Colonic mucosa (tissue), 4 donors: ENCODE measurements around the gene STK24. TPM values are rescaled to one million over a fixed set of nuclear protein-coding genes. Genes with fewer than 3 reads are reported as not detected.

Experiments used
- DNase-seq: peaks from one replicate; pipeline ENCODE4 v3.0.0-alpha.2; 2020
- H3K27ac ChIP-seq: fragments of 200-600 bp; one replicate; pipeline ENCODE4 v1.8.0; 2021
- H3K27me3 ChIP-seq: fragments of 200-600 bp; one replicate; pipeline ENCODE4 v1.8.0; 2021
- H3K36me3 ChIP-seq: fragments of 200-600 bp; one replicate; pipeline ENCODE4 v1.8.0; 2021
- H3K4me1 ChIP-seq: fragments of 200-600 bp; one replicate; pipeline ENCODE4 v1.8.0; 2021; ENCODE audit warnings: mild to moderate bottlenecking
- H3K4me3 ChIP-seq: fragments of 200-600 bp; one replicate; pipeline ENCODE4 v1.8.0; 2021
- H3K9ac ChIP-seq, 2 donors: one replicate each; pipeline ENCODE4 v1.7.0; 2013; ENCODE audit warnings: control low read depth in 2 of 2, low read depth in 2 of 2, low read length in 2 of 2
- H3K9me3 ChIP-seq: fragments of 200-600 bp; one replicate; pipeline ENCODE4 v1.8.0; 2021
- CTCF ChIP-seq: fragments of 200-600 bp; IDR thresholded peaks from one replicate; pipeline ENCODE4 v1.8.0; 2022; ENCODE audit warnings: antibody characterized with exemption, mild to moderate bottlenecking
- intact Hi-C: fragments of 100-400 bp; cut with DNase I; formaldehyde crosslinking; loops from one replicate; pipeline ENCODE4 v1.14.1; 2022
- total RNA-seq, 2 donors: library from RNA; stranded (reverse); fragmentation: NEBNext Ultra II Directional in 1 of 2; extraction: Animal tissue kit (Norgen Biotek cat#: 25700) in 1 of 2; gene quantifications; one replicate each; pipeline ENCODE4 v1.2.1, GENCODE V29; 2021
- donor health status: healthy.
- donor health status: DM: no; HTN: no; CAD: no.
- donor health status: DM: no; HTN: no; CAD: no.

The STK24 gene
- total RNA-seq, 2 donors from 2014 or later = 160 to 206 TPM

GRCh38 chr13:98585946-98586345 lies 9.0 kb upstream of the STK24 start:
- no peaks in the 10 kb centered on the region for H3K4me1 ChIP-seq
- H3K36me3 ChIP-seq = no peaks in the 10 kb centered on the region
- intact Hi-C loops = no loop called here
- no peaks in the 10 kb centered on the region for H3K9me3 ChIP-seq
- no peaks in the 10 kb centered on the region for H3K27me3 ChIP-seq
- no peak for TF ChIP-seq CTCF
- peak overlapping the region; percentile 64 for H3K27ac ChIP-seq
- DNase-seq = no peak
- no peak overlapping the region for H3K9ac ChIP-seq
- no peak overlapping the region for H3K4me3 ChIP-seq

- no peaks in the 10 kb centered on the region for H3K9me3 ChIP-seq
- no peak overlapping the region for H3K4me3 ChIP-seq
- peak overlapping the region; percentile 64 for H3K27ac ChIP-seq
- intact Hi-C loops = no loop called here
- no peaks in the 10 kb centered on the region for H3K36me3 ChIP-seq
- no peaks in the 10 kb centered on the region for H3K27me3 ChIP-seq
- H3K9ac ChIP-seq = peak overlapping the region in 1 of 2 donors; percentile 62
- TF ChIP-seq CTCF = no peak
- H3K4me1 ChIP-seq = no peaks in the 10 kb centered on the region
- peak; percentile 48 for DNase-seq
Observed at GRCh38 chr13:98585398-98585754, 8.5 kb upstream of the STK24 start.

- intact Hi-C loops = loop anchor here (5.0 kb wide), 1 partner anchor 67 kb away; no protein-coding TSS in a partner anchor
- no peak overlapping the region for H3K4me3 ChIP-seq
- H3K9me3 ChIP-seq = no peaks in the 10 kb centered on the region
Observed at GRCh38 chr13:98584668-98585397, 7.9 kb upstream of the STK24 start.

GRCh38 chr13:98582947-98583346 lies 6.0 kb upstream of the STK24 start:
- Histone ChIP-seq H3K4me1 (no peaks in the 10 kb centered on the region), H3K9ac (no peak overlapping the region), H3K4me3 (no peak overlapping the region), H3K27me3 (no peaks in the 10 kb centered on the region), H3K9me3 (no peaks in the 10 kb centered on the region), H3K36me3 (no peaks in the 10 kb centered on the region), H3K27ac (no peak overlapping the region)
- intact Hi-C loops = loop anchor here (5.0 kb wide), 1 partner anchor 69 kb away; no protein-coding TSS in a partner anchor
- no peak for TF ChIP-seq CTCF
- DNase-seq = no peak

More at GRCh38 chr13:98584668-98585397, 7.9 kb upstream of the STK24 start:
- Histone ChIP-seq H3K27ac (peak overlapping the region; percentile 64), H3K27me3 (no peaks in the 10 kb centered on the region), H3K36me3 (no peaks in the 10 kb centered on the region), H3K9ac (peak overlapping the region in 1 of 2 donors; percentile 62), H3K4me1 (no peaks in the 10 kb centered on the region)
- no peak for TF ChIP-seq CTCF
- no peak for DNase-seq

GRCh38 chr13:98581971-98582702 lies 5.2 kb upstream of the STK24 start:
- H3K4me3 ChIP-seq = no peak overlapping the region
- no peak overlapping the region for H3K9ac ChIP-seq
- no peaks in the 10 kb centered on the region for H3K27me3 ChIP-seq
- H3K27ac ChIP-seq = no peak overlapping the region
- no peak for DNase-seq
- H3K9me3 ChIP-seq = no peaks in the 10 kb centered on the region
- no peak for TF ChIP-seq CTCF
- H3K36me3 ChIP-seq = no peaks in the 10 kb centered on the region
- intact Hi-C loops = loop anchor here (5.0 kb wide), 1 partner anchor 70 kb away; no protein-coding TSS in a partner anchor
- no peaks in the 10 kb centered on the region for H3K4me1 ChIP-seq
